Spleen (tissue), 13 donors: ENCODE measurements around the gene KLF3. TPM values are rescaled to one million over a fixed set of nuclear protein-coding genes. Genes with fewer than 3 reads are reported as not detected.
A peak's percentile ranks its signal among the peaks of the same experiment; 100 is the strongest.

Experiments
- DNase-seq: peaks from one replicate; pipeline ENCODE4 v3.0.0-alpha.2; 2020
- H3K27ac ChIP-seq, 8 donors: fragments of 200-600 bp; sonication (generic) in 7 of 8; 1 replicate in 4 of 8; 2 replicates in 4 of 8; pipeline versions ENCODE4 v1.5.0 to v1.8.0; 2016 to 2021; ENCODE audit warnings: inconsistent platforms in 4 of 8, mild to moderate bottlenecking in 4 of 8, moderate library complexity in 1 of 8
- H3K27me3 ChIP-seq, 7 donors: fragments of 200-600 bp; sonication (generic) in 6 of 7; replicated peaks in 1 of 7; 1 replicate in 4 of 7; 2 replicates in 3 of 7; pipeline versions ENCODE4 v1.5.0 to v1.8.0; 2016 to 2021; ENCODE audit warnings: inconsistent platforms in 3 of 7, mild to moderate bottlenecking in 1 of 7
- H3K36me3 ChIP-seq, 6 donors: fragments of 200-600 bp; sonication (generic) in 5 of 6; 1 replicate in 4 of 6; 2 replicates in 2 of 6; pipeline versions ENCODE4 v1.5.0 to v1.8.0; 2016 to 2021; ENCODE audit warnings: inconsistent platforms in 2 of 6
- H3K4me1 ChIP-seq, 6 donors: fragments of 200-600 bp; sonication (generic) in 5 of 6; 1 replicate in 3 of 6; 2 replicates in 3 of 6; pipeline versions ENCODE4 v1.5.0 to v1.8.0; 2016 to 2021; ENCODE audit warnings: inconsistent platforms in 3 of 6
- H3K4me3 ChIP-seq, 8 donors: fragments of 200-600 bp; sonication (generic) in 7 of 8; 1 replicate in 4 of 8; 2 replicates in 4 of 8; pipeline versions ENCODE4 v1.5.0 to v1.8.0; 2016 to 2021; ENCODE audit warnings: inconsistent platforms in 4 of 8, mild to moderate bottlenecking in 4 of 8, moderate library complexity in 2 of 8
- H3K9me3 ChIP-seq, 8 donors: fragments of 200-600 bp; sonication (generic) in 7 of 8; 1 replicate in 4 of 8; 2 replicates in 4 of 8; pipeline versions ENCODE4 v1.5.0 to v1.8.0; 2016 to 2021; ENCODE audit warnings: inconsistent platforms in 4 of 8
- CTCF ChIP-seq, 11 experiments: fragments of 200-600 bp in 7 of 11; fragments of 450-650 bp in 4 of 11; sonication (generic) in 4 of 11; IDR thresholded peaks in 8 of 11; conservative IDR thresholded peaks in 3 of 11; 1 replicate in 7 of 11; 2 replicates in 4 of 11; pipeline versions ENCODE4 v1.4.0 to v1.8.0; 2016 to 2021; ENCODE audit warnings: antibody characterized with exemption in 11 of 11, inconsistent platforms in 4 of 11, mild to moderate bottlenecking in 1 of 11
- POLR2A ChIP-seq, 3 donors: fragments of 450-650 bp; IDR thresholded peaks; one replicate each; pipeline ENCODE4 v1.5.1; 2017; ENCODE audit warnings: antibody characterized with exemption in 3 of 3, mild to moderate bottlenecking in 1 of 3
- POLR2AphosphoS5 ChIP-seq, 3 donors: sonication (generic); formaldehyde crosslinking; IDR thresholded peaks; one replicate each; pipeline ENCODE4 v1.5.1; 2017; ENCODE audit warnings: antibody characterized with exemption in 3 of 3
- WGBS, 5 donors: extraction: QIAGEN DNeasy Blood & Tissue Kit in 3 of 5; methylation state at CpG; one replicate each; pipeline versions ENCODE4 v1.1.5 to v1.1.7; 2013 to 2018; 5-methylcytosine and 5-hydroxymethylcytosine counted together
- intact Hi-C: fragments of 100-400 bp; cut with DNase I; formaldehyde crosslinking; loops from one replicate; pipeline ENCODE4 v1.15.0; 2023; ENCODE audit warnings: low total_unique reads
- long read RNA-seq, 2 donors: transcript quantifications; one replicate each; lab custom pipeline, GENCODE V29; 2026
- polyA plus RNA-seq, 3 donors: library from polyadenylated mRNA; stranded (reverse); fragments of 200-250 nt; gene quantifications; one replicate each; pipeline ENCODE4 v1.2.1, GENCODE V29; 2013
- total RNA-seq, 7 donors: library from RNA; depleted of rRNA in 3 of 7; stranded (reverse); fragments of >200 nt in 3 of 7; fragmentation: NEBNext Ultra II Directional in 4 of 7; extraction: Animal tissue kit (Norgen Biotek cat#: 25700) in 4 of 7; gene quantifications; one replicate each; pipeline versions ENCODE4 v1.1.0 to v1.2.1, GENCODE V29; 2016 to 2021
- donor health status: healthy with polysubstance abuse.
- donor health status: DM: no; HTN: no; CAD: no; lungs with moderate emphysema.
- donor health status: DM: no; HTN: no; CAD: no.
- donor health status: Bipolar disorder and iron deficiency.
- donor health status: healthy.
- donor health status: DM: no; HTN: no; CAD: no.
- donor health status: DM: yes; HTN: yes; CAD: no.

The KLF3 gene
- total RNA-seq = 10 to 100 TPM; 60.6 to 87.5 (median 77.9) TPM
- polyA plus RNA-seq = 10 to 100 TPM in 1 of 3 donors, 1 to 10 TPM in 2; 8.0 to 16.4 (median 9.5) TPM
- long read RNA-seq, donor 1, full-length matches to known transcripts = 18 of 34 reads
- long read RNA-seq, donor 1, partial matches to known transcripts = 16 of 34 reads
- long read RNA-seq, donor 1, other reads (novel, unspliced or antisense) = 0 of 34 reads
- long read RNA-seq, donor 2, full-length matches to known transcripts = 13 of 23 reads
- long read RNA-seq, donor 2, partial matches to known transcripts = 10 of 23 reads
- long read RNA-seq, donor 2, other reads (novel, unspliced or antisense) = 0 of 23 reads

- H3K4me3 ChIP-seq = peak within 1 kb of the TSS; percentile 70 to 93 (median 80)
- WGBS, 5 donors = 0 to 1% (median 0%) methylated on average over 33 to 110 of the region's 110 CpGs
- peak; percentile 84 to 90 (median 84) for TF ChIP-seq POLR2AphosphoS5 (IDR thresholded peaks at IDR 0.05)
- peak; percentile 38 to 92 (median 39) for TF ChIP-seq POLR2A (IDR thresholded peaks at IDR 0.05)
- TF ChIP-seq CTCF (IDR thresholded peaks at IDR 0.05 in 8 of 11, conservative IDR thresholded peaks at IDR 0.05 in 3 of 11) = peak in 1 of 11 experiments; percentile 11
- H3K9me3 ChIP-seq = no peaks in the 10 kb centered on the region
- peaks cover 37 to 71% (median 54%) of the 10 kb centered on the region in 6 donors for H3K4me1 ChIP-seq
- H3K36me3 ChIP-seq = no peaks in the 10 kb centered on the region
- H3K27me3 ChIP-seq = no peaks in the 10 kb centered on the region
- peak; percentile 99 for DNase-seq
- intact Hi-C loops = no loop called here
- peak within 1 kb of the TSS; percentile 97 to 100 (median 99) for H3K27ac ChIP-seq
Observed at GRCh38 chr4:38663801-38664705, at the start of gene KLF3. Gene KLF3, plus strand, starts transcription at chr4:38664199. Its CDS starts 16,427 bp downstream, at chr4:38680626.

GRCh38 chr4:38614231-38614630, 49.8 kb upstream of the KLF3 start:
- H3K4me3 ChIP-seq = no peak overlapping the region
- intact Hi-C loops = no loop called here
- no peaks in the 10 kb centered on the region for H3K36me3 ChIP-seq
- no peak for DNase-seq
- peak overlapping the region in 1 of 8 donors; percentile 12 for H3K27ac ChIP-seq
- TF ChIP-seq POLR2AphosphoS5 (IDR thresholded peaks at IDR 0.05) (no peak), CTCF (IDR thresholded peaks at IDR 0.05 in 8 of 11, conservative IDR thresholded peaks at IDR 0.05 in 3 of 11) (no peak), POLR2A (IDR thresholded peaks at IDR 0.05) (no peak)
- H3K4me1 ChIP-seq = peaks cover 0 to 47% (median 10%) of the 10 kb centered on the region in 6 donors
- no peaks in the 10 kb centered on the region for H3K27me3 ChIP-seq
- 89 to 95% (median 90%) methylated on average over 4 of the region's 4 CpGs for WGBS, 5 donors
- no peaks in the 10 kb centered on the region for H3K9me3 ChIP-seq

- intact Hi-C loops = no loop called here
- DNase-seq = no peak
Observed at GRCh38 chr4:38615847-38616246, 48.2 kb upstream of the KLF3 start.

More at GRCh38 chr4:38615847-38616246, 48.2 kb upstream of the KLF3 start:
- 83 to 97% (median 88%) methylated on average over 5 of the region's 5 CpGs for WGBS, 5 donors
- peaks cover 0 to 41% (median 6%) of the 10 kb centered on the region in 6 donors for H3K4me1 ChIP-seq
- H3K4me3 ChIP-seq = no peak overlapping the region
- TF ChIP-seq CTCF (IDR thresholded peaks at IDR 0.05 in 8 of 11, conservative IDR thresholded peaks at IDR 0.05 in 3 of 11) (no peak), POLR2A (IDR thresholded peaks at IDR 0.05) (no peak), POLR2AphosphoS5 (IDR thresholded peaks at IDR 0.05) (no peak)
- H3K27ac ChIP-seq = no peak overlapping the region
- H3K36me3 ChIP-seq = no peaks in the 10 kb centered on the region
- H3K27me3 ChIP-seq = no peaks in the 10 kb centered on the region
- no peaks in the 10 kb centered on the region for H3K9me3 ChIP-seq
